Breast epithelium (tissue), 3 donors: Measurements from ENCODE around the gene MND1.

Experiments
- POLR2A ChIP-seq: fragments of 450-650 bp; IDR thresholded peaks from one replicate; pipeline ENCODE4 v1.6.1; 2016; ENCODE audit warnings: antibody characterized with exemption, mild to moderate bottlenecking, moderate library complexity
- POLR2AphosphoS5 ChIP-seq, 3 donors: sonication (generic); formaldehyde crosslinking; IDR thresholded peaks; one replicate each; pipeline ENCODE4 v1.6.1; 2017; ENCODE audit warnings: antibody characterized with exemption in 3 of 3
- TF ChIP-seq, protein P1 (sequence below), 3 donors: fragments of 450-650 bp; IDR thresholded peaks; one replicate each; pipeline ENCODE4 v1.5.1; 2016 to 2017; ENCODE audit warnings: antibody characterized with exemption in 3 of 3, mild to moderate bottlenecking in 3 of 3, moderate library complexity in 3 of 3

- TF ChIP-seq POLR2AphosphoS5 (IDR thresholded peaks at IDR 0.05) (no peak), POLR2A (no peak)
- TF ChIP-seq, protein P1, sequence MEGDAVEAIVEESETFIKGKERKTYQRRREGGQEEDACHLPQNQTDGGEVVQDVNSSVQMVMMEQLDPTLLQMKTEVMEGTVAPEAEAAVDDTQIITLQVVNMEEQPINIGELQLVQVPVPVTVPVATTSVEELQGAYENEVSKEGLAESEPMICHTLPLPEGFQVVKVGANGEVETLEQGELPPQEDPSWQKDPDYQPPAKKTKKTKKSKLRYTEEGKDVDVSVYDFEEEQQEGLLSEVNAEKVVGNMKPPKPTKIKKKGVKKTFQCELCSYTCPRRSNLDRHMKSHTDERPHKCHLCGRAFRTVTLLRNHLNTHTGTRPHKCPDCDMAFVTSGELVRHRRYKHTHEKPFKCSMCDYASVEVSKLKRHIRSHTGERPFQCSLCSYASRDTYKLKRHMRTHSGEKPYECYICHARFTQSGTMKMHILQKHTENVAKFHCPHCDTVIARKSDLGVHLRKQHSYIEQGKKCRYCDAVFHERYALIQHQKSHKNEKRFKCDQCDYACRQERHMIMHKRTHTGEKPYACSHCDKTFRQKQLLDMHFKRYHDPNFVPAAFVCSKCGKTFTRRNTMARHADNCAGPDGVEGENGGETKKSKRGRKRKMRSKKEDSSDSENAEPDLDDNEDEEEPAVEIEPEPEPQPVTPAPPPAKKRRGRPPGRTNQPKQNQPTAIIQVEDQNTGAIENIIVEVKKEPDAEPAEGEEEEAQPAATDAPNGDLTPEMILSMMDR (IDR thresholded peaks at IDR 0.05): no peak
These were observed 108.9 kb downstream of the MND1 start for GRCh38 chr4:153453402-153453801.
